NOMO-1 treated with dmso at 0.1 percent for 144 hours (cell line): Measurements from ENCODE around the gene POMGNT1.
A peak's percentile ranks its signal among the peaks of the same experiment; 100 is the strongest.
"Not testable (repeated sequence)": the region's sequence is repeated elsewhere in the genome, so short reads cannot be mapped to it uniquely, and the experiment has no call there.

Experiments used
- DNase-seq: peaks from one replicate; lab custom pipeline; 2025; ENCODE audit not compliant: unreplicated experiment; lab: John Stamatoyannopoulos, UW

The POMGNT1 gene

DNA sequence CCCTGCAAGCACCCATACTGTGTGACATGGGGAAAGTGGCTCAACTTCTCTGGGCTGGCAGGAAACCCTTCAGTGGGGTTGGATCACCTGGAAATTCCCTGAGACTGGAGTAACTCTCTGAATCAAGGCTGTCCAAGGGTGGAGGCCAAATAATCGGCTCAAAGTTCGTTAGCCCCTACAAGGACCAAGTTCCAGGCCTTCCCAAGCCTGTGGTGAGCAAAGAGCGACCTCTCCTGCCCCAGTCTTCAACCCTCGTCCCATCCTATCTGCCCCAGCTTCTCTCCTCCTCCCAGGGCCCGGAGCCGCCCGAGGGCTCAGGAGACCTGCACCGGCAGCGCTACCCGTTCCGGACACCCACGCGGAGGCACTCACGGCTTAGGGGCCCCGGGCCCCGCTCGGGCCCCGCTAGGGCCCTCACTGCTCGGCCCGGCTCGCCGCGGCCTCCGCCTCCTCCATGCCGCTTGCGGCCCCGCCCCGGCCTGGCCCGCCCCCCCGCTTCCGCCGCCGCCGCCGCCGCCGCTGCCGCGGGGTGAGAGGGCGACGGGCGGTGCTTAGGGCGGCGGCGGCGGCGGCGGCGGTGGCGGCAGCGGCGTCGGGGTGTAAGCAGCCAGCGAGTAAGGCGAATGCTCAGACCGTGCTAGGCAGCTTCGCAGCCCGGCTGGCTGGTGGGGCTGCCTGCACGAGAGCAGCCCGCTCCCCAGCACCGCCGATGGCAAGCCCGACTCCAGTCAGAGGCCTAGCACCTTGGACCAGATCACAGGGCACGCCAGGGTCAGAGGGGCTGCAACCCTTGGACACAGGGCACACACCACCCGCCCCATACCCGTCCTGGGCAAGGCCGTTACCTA, at the start of gene POMGNT1:
Gene POMGNT1 (minus strand): TSS at position 471 of the 848 bp plus-strand sequence. CDS start 613 bp downstream, outside the sequence.
- DNase-seq = peak; percentile 72

DNA sequence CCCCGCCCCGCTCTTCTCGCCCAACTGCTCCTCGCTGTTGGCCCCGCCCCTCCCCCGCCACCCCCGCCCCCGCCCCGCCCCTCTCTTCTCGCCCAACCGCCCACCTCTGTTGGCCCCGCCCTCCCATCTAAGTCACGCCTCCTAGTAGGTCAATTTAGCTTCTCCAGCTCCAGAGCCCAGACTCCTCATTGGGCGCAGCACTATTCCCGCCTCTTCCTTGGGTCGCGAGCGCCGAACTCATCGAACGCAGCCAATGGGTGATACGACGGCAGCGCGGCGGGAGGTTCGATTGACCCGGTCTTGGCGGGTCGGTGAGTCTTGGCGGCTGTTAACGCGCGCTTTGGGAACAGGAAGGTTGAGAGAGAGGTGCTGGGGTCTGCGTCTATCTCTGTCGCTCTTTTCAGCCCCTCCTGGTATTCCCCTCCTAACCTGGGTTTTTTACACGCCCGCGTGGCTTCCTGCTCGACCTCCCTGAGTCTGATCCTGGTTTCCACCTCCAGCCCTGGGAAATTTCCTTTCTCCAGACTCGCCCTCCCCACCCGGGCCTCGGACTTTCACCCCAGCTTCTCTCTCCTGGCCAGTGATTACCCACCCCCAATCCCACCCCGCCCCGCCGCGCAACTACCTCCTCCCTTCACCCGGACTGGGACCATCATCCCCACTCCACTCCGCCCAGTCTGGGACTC, 49.3 kb upstream of the POMGNT1 start, which contains the start of gene RAD54L:
Gene RAD54L (plus strand): TSS at position 328 of the 686 bp plus-strand sequence. CDS start 643 bp downstream, outside the sequence.
- DNase-seq = peak; percentile 99

- peak; percentile 99 for DNase-seq
Observed at GRCh38 chr1:46246548-46247435, 48.6 kb upstream of the POMGNT1 start.

DNA sequence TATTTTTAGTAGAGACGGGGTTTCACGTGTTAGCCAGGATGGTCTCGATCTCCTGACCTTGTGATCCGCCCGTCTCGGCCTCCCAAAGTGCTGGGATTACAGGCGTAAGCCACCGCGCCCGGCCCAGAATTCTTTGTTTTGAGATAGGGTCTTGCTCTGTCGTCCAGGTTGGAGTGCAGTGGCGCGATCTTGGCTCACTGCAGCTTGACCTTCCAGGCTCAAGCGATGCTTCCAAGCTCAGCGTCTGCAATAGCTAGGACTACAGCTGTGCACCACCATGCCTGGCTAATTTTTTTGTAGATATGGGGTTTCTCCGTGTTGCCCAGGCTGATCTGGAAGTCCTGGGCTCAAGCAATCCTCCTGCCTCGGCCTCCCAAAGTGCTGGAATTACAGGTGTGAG, 47.9 kb upstream of the POMGNT1 start:
- DNase-seq = not testable (repeated sequence)

DNA sequence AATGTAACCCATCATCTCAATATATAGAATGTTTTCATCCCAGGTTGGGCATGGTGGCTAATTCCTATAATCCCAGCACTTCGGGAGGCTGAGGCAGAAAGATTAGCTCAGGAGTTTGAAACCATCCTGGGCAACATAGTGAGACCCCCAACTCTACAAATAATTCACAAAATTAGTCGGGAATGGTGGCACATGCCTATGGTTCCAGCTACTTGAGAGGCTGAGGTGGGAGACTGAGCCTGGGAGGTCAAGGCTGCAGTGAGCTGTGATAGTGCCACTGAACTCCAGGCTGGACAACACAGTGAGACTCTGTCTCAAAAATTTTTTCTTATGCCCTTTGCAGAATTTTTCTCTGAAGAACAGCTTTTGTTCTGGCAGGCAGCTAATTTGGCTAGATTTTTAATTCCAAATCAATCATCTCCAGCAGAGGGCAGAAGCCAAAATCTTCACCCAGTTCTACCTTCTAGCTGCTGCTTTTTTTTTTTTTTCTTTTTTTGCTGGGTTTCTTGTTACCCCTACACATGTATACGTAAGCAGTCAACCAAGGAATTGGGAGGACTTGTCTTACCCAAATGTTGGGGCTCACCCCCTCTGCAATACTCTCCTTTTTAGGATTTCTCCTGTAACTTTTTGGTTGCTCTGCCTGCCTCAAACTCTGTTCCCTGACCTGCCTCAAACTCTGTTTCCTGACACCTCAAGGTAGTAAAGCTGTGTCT, 46.6 kb upstream of the POMGNT1 start:
- DNase-seq = no peak

GRCh38 chr1:46243831-46244230, 45.6 kb upstream of the POMGNT1 start:
- DNase-seq = not testable (repeated sequence)

DNA sequence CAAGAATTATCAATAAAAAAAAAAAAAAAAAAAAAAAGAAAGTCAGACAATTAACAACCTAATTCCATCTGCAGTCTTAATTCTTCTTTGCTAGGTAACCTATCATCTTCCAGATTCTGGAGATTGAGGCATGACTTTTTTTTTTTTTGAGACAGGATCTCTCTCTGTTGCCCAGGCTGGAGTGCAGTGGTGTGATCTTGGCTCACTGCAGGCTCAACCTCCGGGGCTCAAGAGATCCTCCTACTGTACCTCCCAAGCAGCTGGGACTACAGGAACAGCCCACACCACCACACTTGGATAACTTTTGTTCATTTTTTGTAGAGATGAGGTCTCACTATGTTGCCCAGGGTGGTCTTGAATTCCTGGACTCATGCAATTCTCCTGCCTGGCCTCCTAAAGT, 44.7 kb upstream of the POMGNT1 start:
- DNase-seq = no peak

GRCh38 chr1:46241733-46242132, 43.5 kb upstream of the POMGNT1 start:
- not testable (repeated sequence) for DNase-seq

DNA sequence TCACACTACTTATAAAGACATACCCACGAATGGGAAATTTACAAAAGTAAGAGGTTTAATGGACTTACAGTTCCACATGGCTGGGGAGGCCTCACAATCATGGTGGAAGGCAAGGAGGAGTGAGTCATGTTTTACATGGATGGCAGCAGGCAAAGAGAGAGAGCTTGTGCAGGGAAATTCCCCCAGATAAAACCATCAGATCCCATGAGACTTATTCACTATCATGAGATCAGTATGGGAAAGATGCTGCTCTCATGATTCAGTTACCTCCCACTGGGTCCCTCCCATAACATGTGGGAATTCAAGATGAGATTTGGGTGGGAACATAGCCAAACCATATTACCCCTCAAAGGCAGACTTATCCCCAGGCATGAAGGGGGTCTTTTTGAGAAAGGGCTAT, 40.6 kb upstream of the POMGNT1 start:
- DNase-seq = not testable (repeated sequence)

DNA sequence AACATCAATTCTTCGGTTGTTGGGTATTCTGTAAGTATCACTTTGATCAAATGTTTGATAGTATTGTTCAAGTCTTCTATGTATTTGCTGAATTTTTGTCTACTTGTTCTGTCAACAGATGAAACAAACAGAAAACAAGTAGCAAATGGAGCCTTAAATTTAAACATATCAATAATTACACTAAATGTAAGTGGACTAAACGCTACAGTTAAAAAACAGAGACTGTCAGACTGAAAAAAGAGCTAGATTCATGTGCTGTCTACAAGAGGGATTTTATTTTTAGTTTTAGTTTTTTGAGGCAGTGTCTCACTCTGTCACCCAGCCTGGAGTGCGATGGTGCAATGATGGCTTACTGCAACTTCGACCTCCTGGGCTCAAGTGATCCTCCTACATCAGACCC, 38.6 kb upstream of the POMGNT1 start:
- no peak for DNase-seq

DNA sequence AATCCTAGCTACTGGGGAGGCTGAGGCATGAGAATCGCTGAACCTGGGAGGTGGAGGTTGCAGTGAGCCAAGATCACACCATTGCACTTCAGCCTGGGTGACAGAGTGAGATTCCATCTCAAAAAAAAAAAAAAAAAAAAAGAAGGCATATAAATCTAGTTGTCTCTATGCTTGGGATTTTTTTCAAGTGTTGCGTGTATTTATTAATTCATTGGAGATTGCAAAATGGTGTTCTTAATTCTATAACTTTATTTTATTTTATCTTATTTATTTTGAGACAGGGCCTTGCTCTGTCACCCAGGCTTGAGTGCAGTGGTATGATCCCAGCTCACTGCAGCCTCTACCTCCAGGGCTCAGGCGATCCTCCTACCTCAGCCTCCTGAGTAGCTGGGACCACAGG, 33.0 kb upstream of the POMGNT1 start:
- not testable (repeated sequence) for DNase-seq

GRCh38 chr1:46224966-46225365, 26.7 kb upstream of the POMGNT1 start:
- DNase-seq = no peak

DNA sequence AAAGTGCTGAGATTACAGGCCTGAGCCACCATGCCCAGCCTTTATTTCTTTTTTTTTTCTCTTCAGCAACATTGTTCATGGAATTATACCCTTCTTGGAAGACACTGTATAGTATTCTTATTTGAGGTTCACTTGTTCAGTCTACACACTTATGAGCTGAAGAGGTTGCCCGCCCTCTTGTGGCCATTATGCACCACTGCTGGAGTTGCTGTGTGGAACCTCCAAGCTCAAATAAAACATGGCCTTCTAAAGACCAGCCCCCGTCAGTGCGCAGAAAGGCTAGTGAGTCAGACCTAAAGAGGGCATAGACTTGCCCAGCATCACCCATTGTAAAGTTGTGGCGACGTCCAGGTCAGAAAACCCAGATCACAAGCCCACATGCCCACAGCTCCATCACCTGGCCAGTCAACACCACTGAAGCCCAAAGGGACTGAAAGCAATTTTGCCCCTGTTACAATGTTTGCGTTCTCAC, 25.3 kb upstream of the POMGNT1 start:
- DNase-seq = peak; percentile 37

DNA sequence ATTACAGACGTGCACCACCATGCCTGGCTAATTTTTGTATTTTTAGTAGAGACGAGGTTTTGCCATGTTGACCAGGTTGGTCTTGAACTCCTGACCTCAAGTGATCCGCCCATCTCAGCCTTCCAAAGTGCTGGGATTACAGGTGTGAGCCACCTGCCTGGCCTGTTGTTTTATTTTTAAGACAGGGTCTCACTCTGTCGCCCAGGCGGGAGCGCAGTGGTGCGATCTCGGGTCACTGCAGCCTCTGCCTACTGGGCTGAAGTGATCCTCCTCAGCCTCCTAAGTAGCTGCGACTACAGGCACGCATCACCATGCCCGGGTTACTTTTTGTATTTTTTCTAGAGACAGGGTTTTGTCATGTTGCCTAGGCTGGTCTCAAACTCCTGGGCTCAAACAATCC, 24.8 kb upstream of the POMGNT1 start:
- DNase-seq = not testable (repeated sequence)

- no peak for DNase-seq
Observed at GRCh38 chr1:46221749-46222148, 23.5 kb upstream of the POMGNT1 start.

GRCh38 chr1:46220808-46221207, 22.6 kb upstream of the POMGNT1 start:
- no peak for DNase-seq

DNA sequence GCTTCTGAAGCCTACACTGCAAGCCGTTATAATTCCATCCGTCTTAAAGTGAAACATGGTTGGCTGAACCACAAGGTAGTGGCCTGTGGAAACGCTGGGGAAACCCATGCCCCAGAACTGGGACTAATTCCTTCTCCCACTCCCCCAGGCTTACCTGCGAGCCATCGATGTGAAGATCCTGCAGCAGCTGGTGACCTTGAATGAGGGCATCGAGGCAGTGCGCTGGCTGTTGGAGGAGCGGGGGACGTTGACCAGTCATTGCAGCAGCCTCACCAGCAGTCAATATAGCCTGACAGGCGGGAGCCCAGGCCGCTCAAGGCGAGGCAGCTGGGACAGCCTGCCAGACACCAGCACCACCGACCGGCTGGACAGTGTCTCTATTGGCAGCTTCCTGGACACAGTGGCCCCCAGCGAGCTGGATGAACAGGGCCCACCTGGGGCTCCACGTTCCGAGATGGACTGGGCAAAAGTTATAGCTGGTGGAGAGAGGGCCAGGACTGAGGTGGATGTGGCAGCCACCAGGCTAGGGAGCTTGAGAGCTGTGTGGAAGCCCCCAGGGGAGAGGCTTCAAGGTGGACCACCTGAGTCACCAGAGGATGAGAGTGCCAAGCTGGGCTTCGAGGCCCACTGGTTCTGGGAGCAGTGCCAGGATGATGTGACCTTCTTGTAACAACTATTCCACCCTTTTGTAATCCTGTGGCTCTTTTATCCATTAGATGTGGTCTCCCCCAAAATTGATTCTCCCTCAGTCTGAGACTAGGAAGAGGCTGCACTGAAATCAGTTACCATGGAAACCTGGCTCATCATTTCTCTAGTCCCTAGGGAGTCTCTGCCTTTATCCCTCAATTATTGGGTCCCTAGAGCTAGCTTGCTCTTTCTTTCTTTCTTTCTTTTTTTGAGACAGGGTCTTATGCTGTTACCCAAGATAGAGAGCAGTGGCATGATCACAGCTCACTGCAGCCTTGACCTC, 21.6 kb upstream of the POMGNT1 start:
- no peak for DNase-seq

DNA sequence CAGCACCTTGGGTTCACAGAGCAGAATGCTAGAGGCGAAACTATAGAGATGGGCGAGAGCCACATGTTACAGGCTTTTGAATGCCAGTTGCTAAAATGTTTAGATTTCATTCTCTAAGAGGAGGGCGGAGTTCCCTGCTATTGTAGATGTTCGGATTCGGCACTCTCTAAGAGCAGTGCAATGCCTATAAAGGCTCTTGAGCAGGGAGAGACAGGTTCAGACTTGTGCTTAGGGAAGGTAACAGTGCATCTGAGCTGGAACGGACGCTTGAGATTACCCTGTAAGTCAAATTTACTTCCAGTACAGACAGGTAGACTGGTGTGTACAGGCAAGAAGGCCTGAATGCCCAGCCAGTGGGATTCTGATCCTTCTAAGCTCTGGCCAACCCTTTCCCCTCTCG, 20.2 kb upstream of the POMGNT1 start:
- DNase-seq = no peak

GRCh38 chr1:46215504-46215903, 17.3 kb upstream of the POMGNT1 start:
- no peak for DNase-seq
